H1 (cell line): ENCODE measurements around the gene SAT2. TPM values are rescaled to one million over a fixed set of nuclear protein-coding genes. Genes with fewer than 3 reads are reported as not detected.

Experiments
- CTCF ChIA-PET: fragments of 300-600 bp; sonication (Branson Sonifier 250); formaldehyde crosslinking; loops from one replicate; lab custom pipeline; 2021; ENCODE audit not compliant: partially characterized antibody; lab: Charles Lee
- POLR2A ChIA-PET: fragments of 300-600 bp; sonication (Branson Sonifier 250); formaldehyde crosslinking; loops from one replicate; lab custom pipeline; 2021; ENCODE audit warnings: inconsistent platforms; ENCODE audit not compliant: partially characterized antibody; lab: Charles Lee
- DNase-seq, 2 experiments: peaks; one replicate each; pipeline versions ENCODE4 v3.0.0 to v3.0.0-alpha.2; 2010 to 2022; ENCODE audit warnings: low spot score in 2 of 2, low read depth in 1 of 2, mixed read lengths in 1 of 2
- FAIRE-seq: peaks from 2 replicates; lab custom pipeline; 2011; peaks lifted over from hg19 to GRCh38; lab: Jason Lieb, UNC
- H2AFZ ChIP-seq: 2 replicates; pipeline ENCODE4 v1.8.1; 2012; ENCODE audit warnings: low read length, inconsistent platforms
- H2AK5ac ChIP-seq: 2 replicates; pipeline ENCODE4 v1.6.1; 2013; ENCODE audit warnings: low read depth, low read length
- H2BK120ac ChIP-seq: replicated peaks from 2 replicates; pipeline ENCODE3; 2013; ENCODE audit warnings: low read depth, low read length, inconsistent platforms
- H2BK12ac ChIP-seq: 2 replicates; pipeline ENCODE4 v1.6.1; 2013; ENCODE audit warnings: low read depth, low read length
- H2BK15ac ChIP-seq: 2 replicates; pipeline ENCODE4 v1.6.1; 2013; ENCODE audit warnings: low read length
- H2BK20ac ChIP-seq: 2 replicates; pipeline ENCODE4 v1.6.1; 2013; ENCODE audit warnings: low read length
- H2BK5ac ChIP-seq: 2 replicates; pipeline ENCODE4 v1.6.1; 2013; ENCODE audit warnings: low read depth, low read length
- H3K14ac ChIP-seq: 2 replicates; pipeline ENCODE4 v1.6.1; 2013; ENCODE audit warnings: inconsistent platforms; ENCODE audit not compliant: insufficient read length
- H3K18ac ChIP-seq: 2 replicates; pipeline ENCODE4 v1.6.1; 2013; ENCODE audit warnings: low read length; ENCODE audit errors: extremely low read depth
- H3K23ac ChIP-seq: 2 replicates; pipeline ENCODE4 v1.6.1; 2013; ENCODE audit warnings: inconsistent platforms; ENCODE audit not compliant: insufficient read length
- H3K23me2 ChIP-seq: 2 replicates; pipeline ENCODE4 v1.6.1; 2013; ENCODE audit warnings: low read depth, low read length
- H3K27ac ChIP-seq: 2 replicates; pipeline ENCODE4 v1.6.1; 2011; ENCODE audit warnings: low read depth, low read length, inconsistent platforms
- H3K27me3 ChIP-seq, 4 experiments: replicated peaks in 1 of 4; 1 replicate in 1 of 4; 2 replicates in 3 of 4; pipeline versions ENCODE4 v1.6.1 to v1.8.1; 2011 to 2013; ENCODE audit warnings: low read length in 3 of 4, mild to moderate bottlenecking in 3 of 4, inconsistent platforms in 2 of 4, mixed read lengths in 2 of 4, moderate library complexity in 1 of 4; ENCODE audit not compliant: control insufficient read depth in 3 of 4, insufficient read depth in 3 of 4; ENCODE audit errors: extremely low read depth in 1 of 4
- H3K36me3 ChIP-seq, 4 experiments: 2 replicates each; pipeline versions ENCODE4 v1.6.1 to v1.8.1; 2011 to 2013; ENCODE audit warnings: mild to moderate bottlenecking in 4 of 4, low read length in 3 of 4, moderate library complexity in 2 of 4, control low read depth in 1 of 4, inconsistent platforms in 1 of 4; ENCODE audit not compliant: insufficient read depth in 4 of 4, control insufficient read depth in 2 of 4
- H3K4ac ChIP-seq: replicated peaks from 2 replicates; pipeline ENCODE3; 2013; ENCODE audit warnings: low read length, low read depth, mixed read lengths, inconsistent platforms; ENCODE audit not compliant: insufficient read length
- H3K4me1 ChIP-seq, 4 experiments: replicated peaks in 1 of 4; 1 replicate in 1 of 4; 2 replicates in 3 of 4; pipeline versions ENCODE4 v1.6.1 to v1.8.1; 2011 to 2013; ENCODE audit warnings: low read length in 3 of 4, inconsistent platforms in 2 of 4, mixed read lengths in 1 of 4; ENCODE audit not compliant: insufficient read depth in 4 of 4, control insufficient read depth in 3 of 4
- H3K4me2 ChIP-seq, 2 experiments: 2 replicates each; pipeline versions ENCODE4 v1.6.1 to v1.8.1; 2011 to 2013; ENCODE audit warnings: low read depth in 2 of 2, low read length in 2 of 2, control low read depth in 1 of 2, inconsistent platforms in 1 of 2, mild to moderate bottlenecking in 1 of 2; ENCODE audit not compliant: insufficient read depth in 1 of 2
- H3K4me3 ChIP-seq, 4 experiments: fragments of 200-600, 300-600 bp in 1 of 4; sonication (generic), shearing (Covaris generic), sonication (Bioruptor Twin) in 1 of 4; 2 replicates each; pipeline versions ENCODE4 v1.5.1 to v1.8.1; 2011 to 2016; ENCODE audit warnings: low read length in 4 of 4, low read depth in 3 of 4, control low read depth in 2 of 4, inconsistent platforms in 2 of 4, mild to moderate bottlenecking in 2 of 4, mixed read lengths in 1 of 4, moderate library complexity in 1 of 4; ENCODE audit not compliant: insufficient read depth in 2 of 4; ENCODE audit errors: extremely low read depth in 1 of 4
- H3K56ac ChIP-seq: replicated peaks from 2 replicates; pipeline ENCODE3; 2013; ENCODE audit warnings: low read depth, mild to moderate bottlenecking, mixed read lengths, low read length, inconsistent platforms; ENCODE audit not compliant: insufficient read length
- H3K79me1 ChIP-seq: 2 replicates; pipeline ENCODE4 v1.6.1; 2013; ENCODE audit warnings: low read depth, low read length, control low read depth
- H3K79me2 ChIP-seq, 2 experiments: 2 replicates each; pipeline versions ENCODE4 v1.6.1 to v1.8.1; 2012 to 2013; ENCODE audit warnings: low read length in 2 of 2, mild to moderate bottlenecking in 2 of 2, inconsistent platforms in 1 of 2; ENCODE audit not compliant: insufficient read depth in 2 of 2, control insufficient read depth in 1 of 2
- H3K9ac ChIP-seq, 4 experiments: replicated peaks in 1 of 4; 1 replicate in 1 of 4; 2 replicates in 3 of 4; pipeline versions ENCODE4 v1.6.1 to v1.8.1; 2011 to 2013; ENCODE audit warnings: low read depth in 3 of 4, low read length in 3 of 4, control low read depth in 2 of 4, mild to moderate bottlenecking in 2 of 4, moderate library complexity in 2 of 4, inconsistent platforms in 1 of 4; ENCODE audit errors: extremely low read depth in 1 of 4
- H3K9me3 ChIP-seq, 2 experiments: 2 replicates each; pipeline versions ENCODE4 v1.6.1 to v1.8.1; 2012 to 2013; ENCODE audit warnings: mild to moderate bottlenecking in 2 of 2, moderate library complexity in 2 of 2, control low read depth in 1 of 2, inconsistent platforms in 1 of 2, low read depth in 1 of 2, low read length in 1 of 2, mixed read lengths in 1 of 2; ENCODE audit not compliant: insufficient read depth in 2 of 2
- H4K20me1 ChIP-seq, 2 experiments: replicated peaks in 1 of 2; 2 replicates each; pipeline versions ENCODE3 to v1.8.1; 2011 to 2013; ENCODE audit warnings: inconsistent platforms in 2 of 2, low read length in 2 of 2, mild to moderate bottlenecking in 1 of 2; ENCODE audit not compliant: insufficient read depth in 2 of 2, control insufficient read depth in 1 of 2
- H4K5ac ChIP-seq: 2 replicates; pipeline ENCODE4 v1.6.1; 2013; ENCODE audit warnings: low read length, low read depth, mixed read lengths, inconsistent platforms; ENCODE audit not compliant: insufficient read length
- H4K8ac ChIP-seq: 2 replicates; pipeline ENCODE4 v1.8.0; 2013; ENCODE audit warnings: mild to moderate bottlenecking, moderate library complexity, low read length, inconsistent platforms; ENCODE audit not compliant: insufficient read depth; ENCODE audit errors: extremely low read depth
- H4K91ac ChIP-seq: replicated peaks from 2 replicates; pipeline ENCODE3; 2013; ENCODE audit warnings: low read length, mixed read lengths, inconsistent platforms; ENCODE audit not compliant: insufficient read length
- FOSL1 ChIP-seq: IDR thresholded peaks from 2 replicates; pipeline ENCODE4 v1.6.1; 2011; ENCODE audit warnings: mild to moderate bottlenecking, low read depth, low read length, moderate library complexity; ENCODE audit not compliant: insufficient read depth
- GABPA ChIP-seq: IDR thresholded peaks from 2 replicates; pipeline ENCODE4 v1.6.1; 2011; ENCODE audit warnings: mild to moderate bottlenecking, low read length, moderate library complexity, borderline replicate concordance; ENCODE audit not compliant: insufficient read depth
- JUND ChIP-seq: IDR thresholded peaks from 2 replicates; pipeline ENCODE4 v1.6.1; 2011; ENCODE audit warnings: mild to moderate bottlenecking, improper control_type of control experiment, low read length
- TCF12 ChIP-seq: IDR thresholded peaks from 2 replicates; pipeline ENCODE4 v1.6.1; 2011; ENCODE audit warnings: low read depth, mild to moderate bottlenecking, low read length
- WGBS, 2 experiments: shearing (Covaris generic) in 1 of 2; methylation state at CpG; one replicate each; pipeline versions ENCODE4 v1.1.6 to v1.1.7; 2013 to 2015; ENCODE audit warnings: low lambda C conversion rate in 2 of 2, mixed read lengths in 2 of 2, inconsistent platforms in 1 of 2, low coverage in 1 of 2, missing lambda C conversion rate in 1 of 2; ENCODE audit not compliant: insufficient replicate concordance in 2 of 2, insufficient coverage in 1 of 2, insufficient read length in 1 of 2; ENCODE audit errors: extremely low coverage in 1 of 2, missing lambda C conversion rate in 1 of 2; 5-methylcytosine and 5-hydroxymethylcytosine counted together
- polyA plus RNA-seq, 7 experiments: library from polyadenylated mRNA; depleted of rRNA in 3 of 7; stranded (reverse) in 5 of 7; unstranded in 2 of 7; fragments of >200 nt in 5 of 7; fragments of 200-250 nt in 2 of 7; gene quantifications; 1 replicate in 5 of 7; 2 replicates in 1 of 7; 4 replicates in 1 of 7; pipeline versions ENCODE4 v1.2.1 to v1.2.3, GENCODE V29; 2011 to 2013; ENCODE audit warnings: missing spikeins in 2 of 7, mixed read lengths in 2 of 7
- total RNA-seq: library from RNA; stranded (reverse); fragmentation: NEBNext Ultra II Directional; extraction: Animal tissue kit (Norgen Biotek cat#: 25700); gene quantifications from 2 replicates; pipeline ENCODE4 v1.2.1, GENCODE V29; 2021

The SAT2 gene
- total and polyA plus RNA-seq, 2 of the 8 experiments (the other 6 are each of a cell fraction or from before 2014, with no cell fraction given) = 36.4 to 72.3 TPM

DNA sequence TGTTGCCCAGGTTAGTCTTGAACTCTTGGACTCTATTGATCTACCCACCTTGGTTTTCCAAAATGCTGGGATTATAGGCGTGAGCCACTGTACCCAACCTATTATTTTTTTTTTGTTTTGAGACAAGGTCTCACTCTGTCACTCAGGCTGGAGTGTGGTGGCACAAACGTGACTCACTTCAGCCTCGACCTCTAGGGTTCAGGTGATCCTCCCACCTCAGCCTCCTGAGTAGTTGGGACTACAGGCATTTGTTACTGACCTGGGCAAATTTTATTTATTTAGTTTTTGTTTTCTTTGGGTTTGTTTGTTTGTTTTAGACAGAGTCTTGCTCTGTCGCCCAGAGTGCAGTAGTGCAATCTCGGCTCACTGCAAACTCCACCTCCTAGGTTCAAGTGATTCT is 4.0 kb downstream of the SAT2 start:
- H4K5ac ChIP-seq = no peak overlapping the region
- H3K9me3 ChIP-seq = no peaks in the 10 kb centered on the region
- no peak overlapping the region for H3K4me2 ChIP-seq
- H2BK12ac ChIP-seq = no peak overlapping the region
- H3K4me1 ChIP-seq = peaks cover 2 to 7% (median 4%) of the 10 kb centered on the region in 4 experiments; a peak in 5 of 7 replicates
- TF ChIP-seq JUND (no peak), FOSL1 (no peak), GABPA (no peak), TCF12 (no peak)
- no peak overlapping the region for H3K4ac ChIP-seq
- H3K23me2 ChIP-seq = peaks cover 8% of the 10 kb centered on the region
- H4K91ac ChIP-seq = no peak overlapping the region
- ChIA-PET POLR2A (interaction anchor here (0.6 to 79.4 kb wide), 4 partner anchors 15 to 83 kb away, joined by 3 to 2272 read pairs (median 4); partner anchors contain the start of genes ATP1B2, TP53 and WRAP53), CTCF (interaction anchor here (0.6 to 13.4 kb wide), 4 partner anchors 9 to 77 kb away, joined by 3 to 92 read pairs (median 6); partner anchors contain the start of gene SHBG)
- H3K79me2 ChIP-seq = peaks cover 0 to 3% of the 10 kb centered on the region in 2 experiments; a peak in 1 of 4 replicates
- peaks cover 0 to 4% (median 0%) of the 10 kb centered on the region in 4 experiments; a peak in 1 of 8 replicates for H3K36me3 ChIP-seq
- no peak overlapping the region for H2AFZ ChIP-seq
- no peak overlapping the region for H3K9ac ChIP-seq
- H4K20me1 ChIP-seq = no peaks in the 10 kb centered on the region
- H3K79me1 ChIP-seq = peaks cover 2% of the 10 kb centered on the region; the same call in 1 of the 2 replicates
- H3K18ac ChIP-seq = no peak overlapping the region
- H4K8ac ChIP-seq = no peak overlapping the region
- no peak overlapping the region for H3K56ac ChIP-seq
- no peak for FAIRE-seq
- DNase-seq = no peak
- no peaks in the 10 kb centered on the region for H3K27me3 ChIP-seq
- H3K4me3 ChIP-seq = no peak overlapping the region
- no peak overlapping the region for H2BK15ac ChIP-seq
- no peak overlapping the region for H2BK5ac ChIP-seq
- H3K23ac ChIP-seq = no peak overlapping the region
- H2BK20ac ChIP-seq = no peak overlapping the region
- no peak overlapping the region for H2AK5ac ChIP-seq
- no peak overlapping the region for H3K27ac ChIP-seq
- WGBS, 2 experiments = 92% methylated on average over 5 of the region's 5 CpGs; no CpG with 5 or more reads in 1 of the 2 experiments
- no peak overlapping the region for H3K14ac ChIP-seq
- no peak overlapping the region for H2BK120ac ChIP-seq
